GM19238 (cell line): ENCODE results near the gene RHBDD3.

Source experiments
- DNase-seq: peaks from one replicate; pipeline ENCODE4 v3.0.0; 2011; ENCODE audit warnings: low spot score; ENCODE audit not compliant: insufficient read length

RHBDD3 gene

GRCh38 chr22:29269731-29270474 lies 2.1 kb upstream of the RHBDD3 start:
- DNase-seq = no peak

DNA sequence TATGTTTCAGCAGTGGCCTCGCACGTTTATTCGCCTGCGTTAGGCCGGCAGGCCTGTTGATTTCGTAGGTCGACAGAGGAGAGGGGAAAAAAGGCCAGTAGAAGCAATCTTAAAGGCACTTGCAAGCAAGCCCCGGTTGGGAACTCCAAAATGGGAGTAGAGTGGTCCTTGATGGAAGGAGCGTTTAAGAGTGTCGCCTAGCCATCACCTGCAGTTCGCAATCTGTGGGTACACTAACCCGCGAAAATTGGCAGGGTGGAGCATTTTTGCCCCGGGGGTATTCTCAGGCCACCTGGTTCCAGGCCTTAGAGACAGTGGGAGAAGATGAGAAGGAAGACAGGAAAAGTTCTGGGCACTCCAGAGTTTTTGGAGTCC lies 1.4 kb upstream of the RHBDD3 start:
- no peak for DNase-seq

DNA sequence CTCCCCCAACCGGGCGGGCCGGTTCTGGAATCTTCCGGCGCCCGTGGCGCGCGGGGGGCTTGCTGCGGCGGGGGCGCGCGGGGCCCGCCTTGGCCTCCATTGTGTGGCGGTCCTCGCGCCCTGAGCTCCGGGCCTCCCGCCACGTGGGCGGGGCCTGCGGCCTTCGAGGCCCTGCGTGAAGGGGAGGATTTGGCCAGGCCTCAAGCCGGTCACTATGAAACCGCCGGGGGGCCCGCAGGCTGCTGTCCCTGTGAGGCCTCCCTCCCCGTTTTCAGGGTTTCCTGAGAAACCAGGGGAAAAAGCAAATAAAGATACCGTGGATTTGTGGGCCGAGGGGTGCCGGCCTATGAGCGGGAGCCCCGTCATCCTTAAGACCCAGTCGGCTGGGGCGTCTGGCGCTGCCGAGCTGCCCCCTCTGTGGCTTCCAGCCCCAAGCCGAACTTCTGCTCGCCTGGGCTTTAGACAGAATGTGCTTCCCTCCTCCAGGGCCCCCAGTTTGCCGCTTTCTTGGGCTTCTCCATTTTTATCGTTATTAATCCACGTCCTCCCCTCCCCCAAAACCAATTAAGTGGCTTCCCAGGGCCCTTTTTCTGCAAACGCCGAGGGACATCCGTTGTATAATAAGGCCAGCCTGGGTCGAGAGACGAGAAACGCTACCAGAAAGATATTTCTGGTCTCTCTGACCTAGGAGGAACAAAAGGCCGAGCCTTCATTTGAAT lies 889 bp upstream of the RHBDD3 start:
- DNase-seq = no peak

- DNase-seq = no peak
These were observed 321 bp downstream of the RHBDD3 start for GRCh38 chr22:29267462-29267857.

DNA sequence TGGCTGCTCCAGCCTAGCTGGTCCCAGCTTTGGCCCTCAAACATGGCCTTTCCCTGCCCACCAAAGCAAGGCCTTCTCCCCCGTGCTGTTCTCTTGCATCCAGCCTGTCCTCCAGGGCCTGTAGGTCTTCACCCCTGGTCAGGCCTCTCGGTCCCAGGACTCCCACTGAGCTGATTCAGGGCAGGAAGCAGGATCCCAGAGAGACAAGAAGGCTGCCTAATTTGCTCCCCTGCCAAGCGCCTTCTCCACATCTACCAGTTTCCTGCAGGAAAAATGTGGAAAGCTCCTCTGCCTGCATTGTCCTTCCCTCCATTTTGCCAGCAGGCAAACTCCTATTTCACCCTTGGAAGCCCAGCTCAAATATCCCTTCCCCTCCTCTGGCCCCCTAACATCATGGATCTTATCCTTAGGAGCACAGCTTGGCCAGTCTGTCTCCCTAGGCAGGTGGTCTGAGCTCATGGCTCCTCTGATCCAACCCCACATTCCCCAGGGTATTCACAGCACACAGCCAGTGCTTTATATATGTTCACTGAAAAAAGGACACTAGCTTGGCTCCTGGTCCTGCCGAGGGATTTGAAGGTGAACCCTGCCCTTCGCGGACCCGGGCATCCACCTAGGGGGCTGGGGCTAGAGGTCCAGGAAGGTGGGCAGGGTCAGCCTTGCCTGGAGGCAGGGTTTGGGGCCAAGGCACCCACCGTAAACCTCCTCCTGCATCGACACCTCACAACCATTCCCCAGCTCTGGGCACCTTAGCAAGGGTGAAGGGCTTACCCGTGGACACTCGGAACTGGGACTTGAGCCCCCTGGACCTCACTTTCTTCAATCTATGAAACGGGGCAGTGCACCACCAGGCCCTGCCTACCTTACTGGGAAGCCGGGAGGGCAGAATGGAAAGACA lies 968 bp downstream of the RHBDD3 start:
- no peak for DNase-seq

GRCh38 chr22:29265929-29266328 lies 1.9 kb downstream of the RHBDD3 start:
- DNase-seq = no peak

- no peak for DNase-seq
These were observed 2.5 kb downstream of the RHBDD3 start for GRCh38 chr22:29265305-29265704.

GRCh38 chr22:29263791-29264276 lies 3.9 kb downstream of the RHBDD3 start:
- DNase-seq = no peak

- no peak for DNase-seq
These were observed 7.0 kb downstream of the RHBDD3 start for GRCh38 chr22:29260601-29261315.

DNA sequence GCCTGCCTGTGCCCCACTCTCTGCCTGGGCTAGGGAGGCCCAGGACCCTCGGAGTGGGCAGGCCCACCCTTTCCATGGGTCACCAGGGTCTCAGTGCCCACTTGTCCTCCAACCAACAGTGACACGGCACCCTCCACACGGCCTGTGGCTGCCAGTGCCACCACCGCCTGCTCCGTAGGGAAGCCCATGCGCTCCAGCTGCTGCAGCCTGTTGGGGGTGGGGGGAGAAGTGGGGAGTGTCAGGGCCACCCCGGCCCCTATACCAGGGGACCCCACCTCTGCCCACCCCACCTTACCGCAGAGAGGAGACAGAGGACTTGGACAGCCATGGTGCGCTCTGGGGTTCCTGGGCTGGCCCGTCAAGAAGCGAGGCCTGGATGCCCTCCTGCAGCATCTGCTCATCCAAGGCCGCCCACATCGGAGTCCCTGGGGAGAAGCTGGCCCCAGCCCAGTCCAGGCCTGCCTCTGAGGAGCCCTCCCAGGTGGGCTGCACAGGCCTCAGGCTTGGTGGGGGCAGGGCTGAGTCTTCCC lies 7.7 kb downstream of the RHBDD3 start:
- DNase-seq = no peak

GRCh38 chr22:29259253-29259899 lies 8.4 kb downstream of the RHBDD3 start:
- no peak for DNase-seq

- DNase-seq = no peak
These were observed 9.2 kb downstream of the RHBDD3 start for GRCh38 chr22:29258407-29259252.

GRCh38 chr22:29257751-29258181 lies 10.0 kb downstream of the RHBDD3 start:
- no peak for DNase-seq

DNA sequence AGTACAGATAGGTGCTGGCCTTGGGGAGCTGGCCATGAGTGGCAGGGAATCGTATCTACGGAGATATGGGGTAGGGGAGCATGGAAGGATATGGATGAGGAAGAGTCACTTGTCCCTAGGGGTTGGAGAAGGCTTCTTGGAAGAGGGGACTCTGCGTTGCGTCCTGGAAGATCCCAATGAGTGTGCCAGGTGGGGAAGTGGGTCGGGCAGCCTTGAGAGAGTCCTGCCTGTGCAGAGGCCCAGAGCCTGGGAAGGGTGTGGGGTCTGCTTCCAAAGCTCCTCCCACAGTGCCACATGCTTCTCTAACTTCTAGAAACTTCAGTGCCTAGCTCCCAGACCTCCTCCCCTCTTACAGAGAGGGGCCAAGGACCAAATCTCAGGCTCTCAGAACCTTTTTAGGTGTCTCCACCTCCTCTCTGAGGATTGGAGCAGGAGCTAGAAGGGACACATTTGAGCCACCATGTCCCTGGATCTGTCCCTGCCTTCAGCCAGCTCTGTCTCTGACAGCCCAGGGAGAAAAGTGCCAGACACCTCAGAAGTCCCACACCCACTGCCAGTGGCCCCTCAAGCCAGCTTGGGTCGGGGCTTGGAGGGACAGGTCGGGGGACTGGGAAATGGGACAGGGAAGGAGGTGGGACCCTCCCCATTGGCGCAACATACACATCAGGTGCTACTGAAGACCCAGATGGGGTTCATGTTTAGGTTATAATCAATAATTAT lies 11.0 kb downstream of the RHBDD3 start:
- DNase-seq = no peak

DNA sequence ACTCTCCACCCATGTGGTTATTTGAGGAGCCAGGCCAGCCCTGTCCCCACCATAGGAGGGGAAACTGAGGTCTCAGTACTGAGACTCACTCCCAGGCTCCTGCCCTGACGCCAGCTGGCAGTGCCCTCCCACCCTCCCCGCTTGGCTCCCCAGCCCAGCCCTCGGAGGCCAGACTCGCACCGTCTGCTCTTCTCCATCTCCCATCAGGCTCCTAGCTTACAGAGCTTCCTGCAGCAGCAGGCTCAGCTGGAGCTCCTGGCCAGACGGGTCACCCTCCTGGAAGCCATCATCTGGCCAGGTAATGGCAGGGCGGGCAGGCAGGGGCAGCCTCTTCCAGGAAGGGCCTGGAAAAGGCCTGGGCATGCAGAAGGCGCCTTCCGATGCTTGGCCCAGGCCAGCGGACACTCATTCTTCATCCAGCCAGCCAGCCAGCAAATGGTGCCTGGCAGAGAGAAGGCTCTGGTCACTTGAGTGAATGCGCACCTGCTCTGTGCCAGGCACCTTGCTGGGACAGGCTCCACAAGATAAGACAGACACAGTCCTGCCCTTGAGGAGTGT lies 12.6 kb downstream of the RHBDD3 start:
- no peak for DNase-seq

DNA sequence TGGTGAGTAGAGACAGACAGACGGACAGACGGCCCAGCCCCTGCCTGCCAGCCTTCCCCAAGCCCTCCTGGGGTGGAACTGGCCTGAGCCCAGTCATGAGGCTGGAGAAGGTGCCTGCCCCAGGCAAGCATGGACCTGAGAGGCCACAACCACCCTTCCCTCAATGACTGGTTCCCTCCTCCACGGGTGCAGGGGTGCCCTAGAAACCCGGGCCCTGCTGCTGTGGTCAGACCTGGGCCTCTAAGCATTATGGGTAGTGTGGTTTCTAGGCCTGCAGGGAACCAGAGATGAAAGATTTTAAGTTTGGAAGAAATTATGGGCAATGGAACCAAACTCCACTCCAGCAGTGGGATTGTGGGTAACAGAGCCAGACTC lies 13.5 kb downstream of the RHBDD3 start:
- DNase-seq = no peak

- no peak for DNase-seq
These were observed 14.1 kb downstream of the RHBDD3 start for GRCh38 chr22:29253561-29254285.
